GM11168 (cell line): ENCODE measurements around the gene SERPINA12.

ENCODE experiments used
- in situ Hi-C: fragments of 300-500 bp; cut with MboI; formaldehyde crosslinking; loops from one replicate; pipeline ENCODE4 v1.12.0; 2022; ENCODE audit warnings: low sequenced_read_pairs; ENCODE audit not compliant: unreplicated experiment

The SERPINA12 gene

DNA sequence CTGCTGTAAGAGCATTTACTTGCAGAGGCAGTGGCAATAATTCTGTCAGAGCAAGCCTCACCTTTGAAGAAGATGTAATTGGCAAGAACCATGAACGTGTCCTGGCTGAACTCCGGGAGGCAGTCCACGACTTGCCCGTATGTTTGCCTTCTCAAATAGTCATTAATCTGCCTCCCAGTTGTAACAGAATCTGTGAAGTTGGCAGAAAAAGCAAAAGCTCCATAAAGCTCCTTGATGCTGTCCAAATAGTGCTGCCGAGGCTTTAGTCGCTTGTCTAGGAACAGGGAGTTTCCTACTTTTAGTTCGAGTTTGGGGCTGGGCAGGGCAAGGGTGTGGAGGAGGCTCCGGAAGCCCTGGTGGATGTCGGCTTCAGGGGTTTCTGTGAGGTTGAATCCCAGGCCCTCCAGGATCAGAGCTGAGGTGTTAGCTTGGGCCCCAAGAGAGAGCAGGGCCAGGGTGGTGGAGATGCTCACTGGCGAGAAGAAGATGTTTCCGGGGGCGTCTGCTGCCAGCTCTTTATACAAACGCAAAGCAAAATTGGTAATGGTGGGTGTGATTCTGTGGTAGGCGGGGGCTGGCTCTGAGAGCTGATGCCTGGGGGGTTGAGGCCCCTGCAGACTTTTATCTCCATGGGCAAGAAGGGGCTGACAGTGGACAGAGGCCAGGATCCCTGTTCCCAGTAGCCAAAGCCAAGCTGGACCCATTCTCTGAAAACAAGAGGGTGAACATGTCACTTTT is 61.0 kb downstream of the SERPINA12 start:
- in situ Hi-C loops, result no loop called here

DNA sequence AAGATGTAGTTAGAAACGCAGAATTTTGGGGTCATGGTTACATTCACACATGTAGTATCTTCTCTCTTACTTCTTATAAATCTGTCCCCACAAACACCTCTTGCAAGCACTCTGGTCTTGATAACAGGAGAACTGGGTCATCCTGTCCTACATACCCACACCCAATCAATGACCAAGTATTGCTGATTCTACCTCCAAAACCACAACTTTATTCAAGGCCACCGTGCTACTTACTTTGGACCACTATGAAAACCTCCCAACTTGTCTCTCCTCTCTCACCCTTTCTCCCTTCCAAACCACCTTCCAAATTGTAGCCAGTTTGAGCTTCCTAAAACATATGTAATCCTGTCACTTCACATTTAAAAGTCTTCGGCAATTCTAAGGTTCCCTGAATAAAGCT is 62.1 kb downstream of the SERPINA12 start:
- in situ Hi-C loops, result no loop called here

- in situ Hi-C loops, result no loop called here
Observed at GRCh38 chr14:94446126-94446525, 63.1 kb downstream of the SERPINA12 start.

GRCh38 chr14:94445003-94445402 is 64.3 kb downstream of the SERPINA12 start:
- in situ Hi-C loops, result no loop called here

DNA sequence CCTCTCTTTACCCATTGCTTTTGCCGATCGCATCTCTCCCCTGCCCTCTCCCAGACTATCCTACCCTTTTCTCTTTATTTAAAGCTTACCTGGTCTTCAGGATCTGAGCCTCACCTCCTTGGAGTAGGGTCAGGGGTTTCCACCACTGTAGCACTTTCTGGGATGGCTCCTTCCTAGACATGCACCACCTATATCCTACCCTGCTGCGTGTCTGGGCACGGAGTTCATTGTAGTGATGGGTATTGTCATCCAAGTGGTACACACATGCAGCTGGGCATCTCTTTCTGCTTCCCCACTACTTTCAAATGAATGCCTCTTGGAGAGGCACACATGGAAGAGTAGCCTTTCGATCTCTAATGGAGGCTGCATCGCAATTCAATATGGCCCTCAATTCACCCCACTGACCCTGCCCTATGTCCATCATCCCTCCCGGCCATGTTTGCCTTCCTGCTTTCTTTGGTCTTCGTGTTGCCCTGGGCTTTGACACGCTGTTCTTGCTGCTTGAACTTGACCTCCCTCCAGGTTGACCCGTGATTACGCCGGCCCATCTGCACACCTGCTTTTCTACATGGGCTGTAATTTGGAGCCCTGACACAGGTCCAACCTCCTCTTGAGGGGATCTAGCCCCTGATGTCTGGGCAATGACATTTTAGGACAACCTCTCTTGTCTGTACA is 67.6 kb downstream of the SERPINA12 start:
- in situ Hi-C loops, result no loop called here

DNA sequence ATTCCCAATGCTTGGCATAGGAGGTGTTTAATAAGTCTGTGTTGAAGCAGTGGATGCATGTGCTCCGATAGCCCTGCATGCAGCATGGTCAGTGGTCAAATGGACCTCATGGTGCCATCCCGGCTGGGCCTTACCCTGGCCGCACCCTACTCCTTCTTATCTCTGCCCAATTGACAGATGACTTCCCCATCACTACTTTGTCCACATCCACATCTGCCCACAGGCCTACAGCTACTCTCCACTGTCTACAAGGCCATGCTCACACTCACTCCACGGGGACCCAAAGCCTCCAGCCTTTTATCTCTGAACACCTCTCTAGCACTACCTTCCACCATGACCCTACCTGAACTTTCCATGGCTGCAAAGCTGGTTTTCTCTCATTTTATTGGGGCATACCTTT is 68.1 kb downstream of the SERPINA12 start:
- in situ Hi-C loops, result no loop called here

DNA sequence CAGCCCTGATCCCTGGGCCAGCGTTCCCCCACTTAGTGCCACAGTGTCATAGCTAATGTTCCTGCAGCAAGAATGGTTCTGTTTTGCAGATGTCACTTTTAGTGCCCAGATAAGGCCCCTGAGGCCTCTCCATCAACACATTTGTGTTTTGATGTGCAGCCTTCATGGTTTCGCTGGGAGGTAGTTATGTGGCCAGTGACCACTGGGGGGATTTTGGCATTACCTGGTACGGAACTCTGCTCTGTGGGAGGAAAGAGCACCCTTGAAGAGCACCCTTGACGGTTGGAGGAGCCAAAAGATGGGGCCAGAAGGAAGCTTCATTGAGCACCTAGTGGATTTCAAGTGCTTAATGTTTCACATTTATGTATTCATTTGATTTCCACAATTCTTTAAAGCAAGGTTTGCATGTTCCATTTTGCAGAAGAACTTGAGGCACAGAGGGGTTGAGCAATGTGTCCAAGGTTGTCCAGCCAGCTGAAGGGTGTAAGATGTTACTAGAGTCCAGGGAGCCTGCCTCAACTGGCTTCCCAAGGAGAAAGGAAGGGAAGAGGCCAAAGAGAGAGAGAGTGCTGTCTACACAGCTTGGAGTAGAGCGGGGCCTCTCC is 69.7 kb downstream of the SERPINA12 start:
- in situ Hi-C loops, result no loop called here
